Liver (tissue), 3 donors: ENCODE results near the gene HHIPL1.

Experiments
- EGR1 ChIP-seq, 2 donors: IDR thresholded peaks; 2 replicates each; pipeline ENCODE4 v1.6.1; 2016 to 2018; ENCODE audit warnings: antibody characterized with exemption in 2 of 2, low read depth in 2 of 2
- HNF4A ChIP-seq, 2 donors: conservative IDR thresholded peaks; 2 replicates each; pipeline ENCODE4 v1.6.1; 2016; ENCODE audit warnings: antibody characterized with exemption in 2 of 2, mild to moderate bottlenecking in 2 of 2
- HNF4G ChIP-seq: IDR thresholded peaks from 2 replicates; pipeline ENCODE4 v1.6.1; 2016; ENCODE audit warnings: antibody characterized with exemption
- RAD21 ChIP-seq, 2 donors: IDR thresholded peaks; 2 replicates each; pipeline ENCODE4 v1.6.1; 2016; ENCODE audit warnings: antibody characterized with exemption in 2 of 2, mild to moderate bottlenecking in 2 of 2
- RXRA ChIP-seq, 2 donors: IDR thresholded peaks; 2 replicates each; pipeline ENCODE4 v1.6.1; 2017 to 2018; ENCODE audit warnings: antibody characterized with exemption in 2 of 2, mild to moderate bottlenecking in 1 of 2
- SP1 ChIP-seq: IDR thresholded peaks from 2 replicates; pipeline ENCODE4 v1.6.1; 2018; ENCODE audit warnings: antibody characterized with exemption, mild to moderate bottlenecking
- TAF1 ChIP-seq: conservative IDR thresholded peaks from 2 replicates; pipeline ENCODE4 v1.6.1; 2016; ENCODE audit warnings: antibody characterized with exemption, mild to moderate bottlenecking
- YY1 ChIP-seq: IDR thresholded peaks from 2 replicates; pipeline ENCODE4 v1.6.1; 2016; ENCODE audit warnings: antibody characterized with exemption, mild to moderate bottlenecking
- TF ChIP-seq, protein P1 (sequence below): fragments of 150-350 bp; IDR thresholded peaks from 2 replicates; pipeline ENCODE4 v1.5.1; 2017; ENCODE audit warnings: improper control_type of control experiment, low read depth, low read length; ENCODE audit not compliant: missing input control
- TF ChIP-seq, protein P2 (sequence below): IDR thresholded peaks from 2 replicates; pipeline ENCODE4 v1.6.1; 2016; ENCODE audit warnings: antibody characterized with exemption, mild to moderate bottlenecking
- TF ChIP-seq, protein P3 (sequence below): IDR thresholded peaks from 2 replicates; pipeline ENCODE4 v1.6.1; 2016; ENCODE audit warnings: antibody characterized with exemption
- TF ChIP-seq, protein P4 (sequence below): IDR thresholded peaks from 2 replicates; pipeline ENCODE4 v1.6.1; 2016; ENCODE audit warnings: antibody characterized with exemption
- donor health status: healthy.
- donor health status: healthy.

DNA sequence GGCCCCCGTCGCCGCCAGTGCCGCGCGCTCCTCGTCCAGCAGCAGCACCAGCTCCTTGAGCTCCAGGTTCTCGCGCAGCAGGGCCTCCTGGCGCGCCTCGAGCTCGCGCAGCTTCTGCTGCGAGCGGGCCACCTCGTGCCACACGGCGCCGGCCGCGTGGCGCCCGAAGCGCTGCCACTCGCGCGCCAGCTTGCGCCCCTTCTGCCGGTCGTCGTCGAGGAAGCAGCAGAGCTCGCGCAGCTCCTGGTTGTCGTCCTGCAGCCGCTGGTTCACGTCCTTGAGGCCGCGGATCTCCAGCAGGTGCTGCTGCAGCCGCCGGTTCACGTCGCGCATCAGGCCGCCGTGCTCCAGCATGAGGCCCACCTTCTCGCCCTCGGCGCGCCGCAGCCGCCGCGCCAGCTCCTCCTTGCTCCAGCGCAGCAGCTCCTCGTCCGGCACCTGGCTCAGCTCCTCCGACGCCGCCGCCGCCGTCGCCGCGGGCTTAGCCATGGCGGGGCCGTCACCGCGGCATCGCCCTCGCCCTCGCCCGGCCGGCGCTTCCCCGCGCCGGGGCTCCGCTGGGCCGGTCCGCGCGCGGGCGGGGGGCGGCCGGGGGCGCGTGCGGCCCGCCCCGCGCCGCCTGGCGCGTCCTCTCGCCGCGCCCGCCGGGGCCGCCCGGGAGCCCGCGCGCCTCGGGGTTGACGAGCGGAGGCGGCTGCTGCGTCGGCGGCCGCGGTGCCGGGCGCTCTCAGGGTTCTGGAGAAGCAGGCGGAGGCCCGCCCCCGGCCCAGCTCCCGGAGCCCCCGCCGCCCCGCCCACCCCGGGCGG lies 41.3 kb upstream of the HHIPL1 start, which contains the start of gene CCDC85C:
- TF ChIP-seq, protein P1, sequence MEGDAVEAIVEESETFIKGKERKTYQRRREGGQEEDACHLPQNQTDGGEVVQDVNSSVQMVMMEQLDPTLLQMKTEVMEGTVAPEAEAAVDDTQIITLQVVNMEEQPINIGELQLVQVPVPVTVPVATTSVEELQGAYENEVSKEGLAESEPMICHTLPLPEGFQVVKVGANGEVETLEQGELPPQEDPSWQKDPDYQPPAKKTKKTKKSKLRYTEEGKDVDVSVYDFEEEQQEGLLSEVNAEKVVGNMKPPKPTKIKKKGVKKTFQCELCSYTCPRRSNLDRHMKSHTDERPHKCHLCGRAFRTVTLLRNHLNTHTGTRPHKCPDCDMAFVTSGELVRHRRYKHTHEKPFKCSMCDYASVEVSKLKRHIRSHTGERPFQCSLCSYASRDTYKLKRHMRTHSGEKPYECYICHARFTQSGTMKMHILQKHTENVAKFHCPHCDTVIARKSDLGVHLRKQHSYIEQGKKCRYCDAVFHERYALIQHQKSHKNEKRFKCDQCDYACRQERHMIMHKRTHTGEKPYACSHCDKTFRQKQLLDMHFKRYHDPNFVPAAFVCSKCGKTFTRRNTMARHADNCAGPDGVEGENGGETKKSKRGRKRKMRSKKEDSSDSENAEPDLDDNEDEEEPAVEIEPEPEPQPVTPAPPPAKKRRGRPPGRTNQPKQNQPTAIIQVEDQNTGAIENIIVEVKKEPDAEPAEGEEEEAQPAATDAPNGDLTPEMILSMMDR = no peak
- TF ChIP-seq, protein P2, sequence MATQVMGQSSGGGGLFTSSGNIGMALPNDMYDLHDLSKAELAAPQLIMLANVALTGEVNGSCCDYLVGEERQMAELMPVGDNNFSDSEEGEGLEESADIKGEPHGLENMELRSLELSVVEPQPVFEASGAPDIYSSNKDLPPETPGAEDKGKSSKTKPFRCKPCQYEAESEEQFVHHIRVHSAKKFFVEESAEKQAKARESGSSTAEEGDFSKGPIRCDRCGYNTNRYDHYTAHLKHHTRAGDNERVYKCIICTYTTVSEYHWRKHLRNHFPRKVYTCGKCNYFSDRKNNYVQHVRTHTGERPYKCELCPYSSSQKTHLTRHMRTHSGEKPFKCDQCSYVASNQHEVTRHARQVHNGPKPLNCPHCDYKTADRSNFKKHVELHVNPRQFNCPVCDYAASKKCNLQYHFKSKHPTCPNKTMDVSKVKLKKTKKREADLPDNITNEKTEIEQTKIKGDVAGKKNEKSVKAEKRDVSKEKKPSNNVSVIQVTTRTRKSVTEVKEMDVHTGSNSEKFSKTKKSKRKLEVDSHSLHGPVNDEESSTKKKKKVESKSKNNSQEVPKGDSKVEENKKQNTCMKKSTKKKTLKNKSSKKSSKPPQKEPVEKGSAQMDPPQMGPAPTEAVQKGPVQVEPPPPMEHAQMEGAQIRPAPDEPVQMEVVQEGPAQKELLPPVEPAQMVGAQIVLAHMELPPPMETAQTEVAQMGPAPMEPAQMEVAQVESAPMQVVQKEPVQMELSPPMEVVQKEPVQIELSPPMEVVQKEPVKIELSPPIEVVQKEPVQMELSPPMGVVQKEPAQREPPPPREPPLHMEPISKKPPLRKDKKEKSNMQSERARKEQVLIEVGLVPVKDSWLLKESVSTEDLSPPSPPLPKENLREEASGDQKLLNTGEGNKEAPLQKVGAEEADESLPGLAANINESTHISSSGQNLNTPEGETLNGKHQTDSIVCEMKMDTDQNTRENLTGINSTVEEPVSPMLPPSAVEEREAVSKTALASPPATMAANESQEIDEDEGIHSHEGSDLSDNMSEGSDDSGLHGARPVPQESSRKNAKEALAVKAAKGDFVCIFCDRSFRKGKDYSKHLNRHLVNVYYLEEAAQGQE = no peak
- no peak for TF ChIP-seq YY1
- TF ChIP-seq, protein P3, sequence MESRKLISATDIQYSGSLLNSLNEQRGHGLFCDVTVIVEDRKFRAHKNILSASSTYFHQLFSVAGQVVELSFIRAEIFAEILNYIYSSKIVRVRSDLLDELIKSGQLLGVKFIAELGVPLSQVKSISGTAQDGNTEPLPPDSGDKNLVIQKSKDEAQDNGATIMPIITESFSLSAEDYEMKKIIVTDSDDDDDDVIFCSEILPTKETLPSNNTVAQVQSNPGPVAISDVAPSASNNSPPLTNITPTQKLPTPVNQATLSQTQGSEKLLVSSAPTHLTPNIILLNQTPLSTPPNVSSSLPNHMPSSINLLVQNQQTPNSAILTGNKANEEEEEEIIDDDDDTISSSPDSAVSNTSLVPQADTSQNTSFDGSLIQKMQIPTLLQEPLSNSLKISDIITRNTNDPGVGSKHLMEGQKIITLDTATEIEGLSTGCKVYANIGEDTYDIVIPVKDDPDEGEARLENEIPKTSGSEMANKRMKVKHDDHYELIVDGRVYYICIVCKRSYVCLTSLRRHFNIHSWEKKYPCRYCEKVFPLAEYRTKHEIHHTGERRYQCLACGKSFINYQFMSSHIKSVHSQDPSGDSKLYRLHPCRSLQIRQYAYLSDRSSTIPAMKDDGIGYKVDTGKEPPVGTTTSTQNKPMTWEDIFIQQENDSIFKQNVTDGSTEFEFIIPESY = no peak
- no peak for TF ChIP-seq TAF1
- no peak for TF ChIP-seq HNF4G
- no peak for TF ChIP-seq RAD21 (IDR thresholded peaks at IDR 0.05)
- TF ChIP-seq, protein P4, sequence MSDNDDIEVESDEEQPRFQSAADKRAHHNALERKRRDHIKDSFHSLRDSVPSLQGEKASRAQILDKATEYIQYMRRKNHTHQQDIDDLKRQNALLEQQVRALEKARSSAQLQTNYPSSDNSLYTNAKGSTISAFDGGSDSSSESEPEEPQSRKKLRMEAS = no peak
- TF ChIP-seq HNF4A (conservative IDR thresholded peaks at IDR 0.05) = no peak
- TF ChIP-seq EGR1 (IDR thresholded peaks at IDR 0.05; ENCODE audit: low read depth in 2 of 2) = no peak
- no peak for TF ChIP-seq SP1
- no peak for TF ChIP-seq RXRA (IDR thresholded peaks at IDR 0.05)
